ENCODE results near the gene ECSCR.

- no peak for TF ChIP-seq CTCF (IDR thresholded peaks at IDR 0.05; ENCODE audit: extremely low read depth in 1 of 2, insufficient read depth in 1 of 2, low read depth in 1 of 2, low read length in 2 of 2)
- TF ChIP-seq POLR2A (IDR thresholded peaks at IDR 0.05; ENCODE audit: low read depth, low read length), result no peak
- TF ChIP-seq MAX (IDR thresholded peaks at IDR 0.05; ENCODE audit: insufficient read depth, insufficient read length), result no peak
Observed at GRCh38 chr5:139481122-139481533, 18.6 kb upstream of the ECSCR start.
